ENCODE data around the gene FHAD1. TPM values are rescaled to one million over a fixed set of nuclear protein-coding genes. Genes with fewer than 3 reads are reported as not detected.

The FHAD1 gene
- polyA plus RNA-seq, 1 of the 3 experiments (the other 2 are of a cell fraction): 0.48 TPM

DNA sequence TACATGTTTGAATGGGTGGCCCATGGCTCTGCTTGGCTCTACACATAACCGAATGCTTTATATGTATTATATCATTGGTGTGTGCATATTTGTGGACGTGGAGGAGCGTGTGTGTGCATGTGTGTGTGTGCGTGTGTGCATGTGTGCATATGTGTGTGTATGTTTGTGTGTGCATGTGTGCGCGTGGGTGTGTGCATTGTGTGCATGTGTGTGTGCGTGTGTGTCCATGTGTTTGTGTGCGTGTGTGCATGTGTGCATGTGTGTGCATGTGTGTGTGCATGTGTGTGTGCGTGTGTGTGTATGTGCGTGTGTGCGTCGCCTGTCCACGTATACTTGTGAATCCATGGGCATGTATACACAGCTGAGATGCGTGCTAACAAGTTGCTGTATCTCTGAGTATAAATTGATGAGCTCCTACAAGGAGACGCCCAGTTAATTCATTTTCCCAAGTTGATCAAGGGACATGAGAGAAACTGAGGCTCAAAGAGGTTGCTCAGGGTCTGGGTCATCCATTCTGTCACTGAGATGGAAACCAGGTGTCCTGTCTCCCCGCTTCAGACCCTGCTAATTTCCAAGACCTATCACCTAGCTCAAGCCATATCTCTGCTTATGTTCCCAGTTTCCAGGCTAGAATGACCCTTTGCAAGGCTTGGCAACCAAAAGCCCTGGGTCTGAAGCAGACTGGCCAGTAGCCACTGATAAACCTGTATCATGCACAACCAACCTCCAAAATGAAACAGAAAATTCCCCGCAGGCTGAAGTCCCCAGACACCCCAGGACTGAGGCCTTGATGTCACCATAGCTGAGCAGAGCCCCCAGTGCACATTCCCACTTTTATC, 188.4 kb downstream of the FHAD1 start:
- Histone ChIP-seq H4K20me1 (ENCODE audit: insufficient read depth) (no peaks in the 10 kb centered on the region), H2AFZ (ENCODE audit: low read depth) (no peak overlapping the region), H3K4me3 (ENCODE audit: low read depth in 2 of 2, low read length in 1 of 2) (no peak overlapping the region), H3K27ac (ENCODE audit: low read depth in 2 of 2, low read length in 1 of 2) (no peak overlapping the region), H3K27me3 (ENCODE audit: insufficient read depth) (no peaks in the 10 kb centered on the region), H3F3A (replicated peaks; ENCODE audit: insufficient read depth) (peaks cover 3% of the 10 kb centered on the region), H3K36me3 (replicated peaks in 1 of 2; ENCODE audit: control insufficient read depth in 1 of 2, insufficient read depth in 2 of 2, low read length in 1 of 2) (peaks cover 0 to 2% of the 10 kb centered on the region in 2 experiments), H3K9me3 (no peaks in the 10 kb centered on the region), H3K9ac (no peak overlapping the region), H3K4me2 (no peak overlapping the region), H3K4me1 (ENCODE audit: control insufficient read depth in 1 of 2, insufficient read depth in 2 of 2, low read depth in 1 of 2, low read length in 1 of 2) (no peaks in the 10 kb centered on the region), H3K79me2 (ENCODE audit: insufficient read depth) (no peaks in the 10 kb centered on the region), H3K9me2 (no peaks in the 10 kb centered on the region)
- POLR2A ChIA-PET: no interaction called here
- DNase-seq: no peak
- TF ChIP-seq, protein P1, sequence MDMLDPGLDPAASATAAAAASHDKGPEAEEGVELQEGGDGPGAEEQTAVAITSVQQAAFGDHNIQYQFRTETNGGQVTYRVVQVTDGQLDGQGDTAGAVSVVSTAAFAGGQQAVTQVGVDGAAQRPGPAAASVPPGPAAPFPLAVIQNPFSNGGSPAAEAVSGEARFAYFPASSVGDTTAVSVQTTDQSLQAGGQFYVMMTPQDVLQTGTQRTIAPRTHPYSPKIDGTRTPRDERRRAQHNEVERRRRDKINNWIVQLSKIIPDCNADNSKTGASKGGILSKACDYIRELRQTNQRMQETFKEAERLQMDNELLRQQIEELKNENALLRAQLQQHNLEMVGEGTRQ (IDR thresholded peaks at IDR 0.05; ENCODE audit: borderline replicate concordance, low read depth, low read length): no peak
- TF ChIP-seq, protein P2, sequence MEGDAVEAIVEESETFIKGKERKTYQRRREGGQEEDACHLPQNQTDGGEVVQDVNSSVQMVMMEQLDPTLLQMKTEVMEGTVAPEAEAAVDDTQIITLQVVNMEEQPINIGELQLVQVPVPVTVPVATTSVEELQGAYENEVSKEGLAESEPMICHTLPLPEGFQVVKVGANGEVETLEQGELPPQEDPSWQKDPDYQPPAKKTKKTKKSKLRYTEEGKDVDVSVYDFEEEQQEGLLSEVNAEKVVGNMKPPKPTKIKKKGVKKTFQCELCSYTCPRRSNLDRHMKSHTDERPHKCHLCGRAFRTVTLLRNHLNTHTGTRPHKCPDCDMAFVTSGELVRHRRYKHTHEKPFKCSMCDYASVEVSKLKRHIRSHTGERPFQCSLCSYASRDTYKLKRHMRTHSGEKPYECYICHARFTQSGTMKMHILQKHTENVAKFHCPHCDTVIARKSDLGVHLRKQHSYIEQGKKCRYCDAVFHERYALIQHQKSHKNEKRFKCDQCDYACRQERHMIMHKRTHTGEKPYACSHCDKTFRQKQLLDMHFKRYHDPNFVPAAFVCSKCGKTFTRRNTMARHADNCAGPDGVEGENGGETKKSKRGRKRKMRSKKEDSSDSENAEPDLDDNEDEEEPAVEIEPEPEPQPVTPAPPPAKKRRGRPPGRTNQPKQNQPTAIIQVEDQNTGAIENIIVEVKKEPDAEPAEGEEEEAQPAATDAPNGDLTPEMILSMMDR (IDR thresholded peaks at IDR 0.05): no peak
- no peak for TF ChIP-seq MXI1 (IDR thresholded peaks at IDR 0.05; ENCODE audit: low read depth, low read length)
- CTCF ChIA-PET: interaction anchor here (4.4 kb wide), 1 partner anchor 111 kb away, joined by 30 read pairs; no protein-coding TSS in a partner anchor
- WGBS (ENCODE audit: low lambda C conversion rate): 92% methylated on average over 16 of the region's 17 CpGs

DNA sequence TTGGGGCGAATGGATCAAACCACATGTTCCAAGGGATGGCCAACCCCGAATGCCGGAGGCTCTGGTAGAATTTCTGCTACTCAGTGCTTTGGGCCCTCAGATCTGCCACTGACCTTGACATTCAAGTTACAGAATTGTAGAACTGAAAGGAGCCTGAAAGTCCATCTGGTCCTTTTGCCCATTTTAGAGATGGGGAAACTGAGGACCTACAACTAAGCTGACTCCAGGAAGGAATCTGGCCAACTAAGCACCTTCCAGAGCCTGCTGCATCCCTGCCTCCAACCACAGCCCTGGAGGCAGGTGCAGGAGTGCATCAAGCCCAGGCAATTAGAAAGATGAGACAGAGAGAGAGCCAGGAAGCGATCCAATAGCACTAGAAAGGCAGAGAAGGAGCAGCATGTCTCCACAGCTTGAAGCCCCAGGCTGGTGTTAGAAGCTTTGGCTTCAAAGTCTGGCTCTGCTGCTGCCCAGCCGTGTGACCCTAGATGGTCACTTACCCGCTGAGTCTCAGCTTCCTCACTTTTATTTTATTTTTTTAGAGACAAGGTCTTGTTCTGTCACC, 189.9 kb downstream of the FHAD1 start:
- DNase-seq: no peak
- POLR2A ChIA-PET: no interaction called here
- no peak overlapping the region for H3K27ac ChIP-seq (ENCODE audit: low read depth in 2 of 2, low read length in 1 of 2)
- no peaks in the 10 kb centered on the region for H3F3A ChIP-seq (replicated peaks; ENCODE audit: insufficient read depth)
- H3K27me3 ChIP-seq (ENCODE audit: insufficient read depth): no peaks in the 10 kb centered on the region
- H3K79me2 ChIP-seq (ENCODE audit: insufficient read depth): no peaks in the 10 kb centered on the region
- TF ChIP-seq TAF1 (IDR thresholded peaks at IDR 0.05; ENCODE audit: borderline replicate concordance, low read depth, low read length) (no peak), POLR2AphosphoS5 (IDR thresholded peaks at IDR 0.05; ENCODE audit: low read depth, low read length) (no peak), GATA2 (CRISPR knock-in tag; IDR thresholded peaks at IDR 0.05) (no peak), FOSL2 (IDR thresholded peaks at IDR 0.05; ENCODE audit: borderline replicate concordance, low read depth) (no peak), MEF2A (IDR thresholded peaks at IDR 0.05; ENCODE audit: borderline replicate concordance, low read depth) (no peak), FOXM1 (IDR thresholded peaks at IDR 0.05; ENCODE audit: low read depth) (no peak), TCF12 (IDR thresholded peaks at IDR 0.05) (no peak), YY1 (IDR thresholded peaks at IDR 0.05; ENCODE audit: low read depth) (no peak), CHD2 (IDR thresholded peaks at IDR 0.05; ENCODE audit: low read length, partially characterized antibody) (no peak), ELF1 (IDR thresholded peaks at IDR 0.05) (no peak), EZH2phosphoT487 (IDR thresholded peaks at IDR 0.05; ENCODE audit: borderline replicate concordance, low read depth) (no peak), RCOR1 (IDR thresholded peaks at IDR 0.05; ENCODE audit: low read length) (no peak), RAD21 (IDR thresholded peaks at IDR 0.05; ENCODE audit: low read length) (no peak)
- TF ChIP-seq, protein P3, sequence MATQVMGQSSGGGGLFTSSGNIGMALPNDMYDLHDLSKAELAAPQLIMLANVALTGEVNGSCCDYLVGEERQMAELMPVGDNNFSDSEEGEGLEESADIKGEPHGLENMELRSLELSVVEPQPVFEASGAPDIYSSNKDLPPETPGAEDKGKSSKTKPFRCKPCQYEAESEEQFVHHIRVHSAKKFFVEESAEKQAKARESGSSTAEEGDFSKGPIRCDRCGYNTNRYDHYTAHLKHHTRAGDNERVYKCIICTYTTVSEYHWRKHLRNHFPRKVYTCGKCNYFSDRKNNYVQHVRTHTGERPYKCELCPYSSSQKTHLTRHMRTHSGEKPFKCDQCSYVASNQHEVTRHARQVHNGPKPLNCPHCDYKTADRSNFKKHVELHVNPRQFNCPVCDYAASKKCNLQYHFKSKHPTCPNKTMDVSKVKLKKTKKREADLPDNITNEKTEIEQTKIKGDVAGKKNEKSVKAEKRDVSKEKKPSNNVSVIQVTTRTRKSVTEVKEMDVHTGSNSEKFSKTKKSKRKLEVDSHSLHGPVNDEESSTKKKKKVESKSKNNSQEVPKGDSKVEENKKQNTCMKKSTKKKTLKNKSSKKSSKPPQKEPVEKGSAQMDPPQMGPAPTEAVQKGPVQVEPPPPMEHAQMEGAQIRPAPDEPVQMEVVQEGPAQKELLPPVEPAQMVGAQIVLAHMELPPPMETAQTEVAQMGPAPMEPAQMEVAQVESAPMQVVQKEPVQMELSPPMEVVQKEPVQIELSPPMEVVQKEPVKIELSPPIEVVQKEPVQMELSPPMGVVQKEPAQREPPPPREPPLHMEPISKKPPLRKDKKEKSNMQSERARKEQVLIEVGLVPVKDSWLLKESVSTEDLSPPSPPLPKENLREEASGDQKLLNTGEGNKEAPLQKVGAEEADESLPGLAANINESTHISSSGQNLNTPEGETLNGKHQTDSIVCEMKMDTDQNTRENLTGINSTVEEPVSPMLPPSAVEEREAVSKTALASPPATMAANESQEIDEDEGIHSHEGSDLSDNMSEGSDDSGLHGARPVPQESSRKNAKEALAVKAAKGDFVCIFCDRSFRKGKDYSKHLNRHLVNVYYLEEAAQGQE (IDR thresholded peaks at IDR 0.05; ENCODE audit: low read depth, low read length): no peak
- WGBS (ENCODE audit: low lambda C conversion rate): 92% methylated on average over 6 of the region's 6 CpGs
- H2AFZ ChIP-seq (ENCODE audit: low read depth): no peak overlapping the region
- H3K4me1 ChIP-seq (ENCODE audit: control insufficient read depth in 1 of 2, insufficient read depth in 2 of 2, low read depth in 1 of 2, low read length in 1 of 2): no peaks in the 10 kb centered on the region
- no peaks in the 10 kb centered on the region for H3K9me3 ChIP-seq
- no peak overlapping the region for H3K9ac ChIP-seq
- H3K9me2 ChIP-seq: no peaks in the 10 kb centered on the region
- no peaks in the 10 kb centered on the region for H3K36me3 ChIP-seq (replicated peaks in 1 of 2; ENCODE audit: control insufficient read depth in 1 of 2, insufficient read depth in 2 of 2, low read length in 1 of 2)
- CTCF ChIA-PET: interaction anchor here (0.9 to 4.4 kb wide), 2 partner anchors 113 to 285 kb away, joined by 3 to 30 read pairs; no protein-coding TSS in a partner anchor
- H3K4me3 ChIP-seq (ENCODE audit: low read depth in 2 of 2, low read length in 1 of 2): no peak overlapping the region
- no peaks in the 10 kb centered on the region for H4K20me1 ChIP-seq (ENCODE audit: insufficient read depth)
- no peak overlapping the region for H3K4me2 ChIP-seq

Data from SK-N-SH (cell line).